H1 (cell line): ENCODE data around the gene TMEM266. TPM values are rescaled to one million over a fixed set of nuclear protein-coding genes. Genes with fewer than 3 reads are reported as not detected.
A peak's percentile ranks its signal among the peaks of the same experiment; 100 is the strongest.

ENCODE experiments used
- CTCF ChIA-PET: fragments of 300-600 bp; sonication (Branson Sonifier 250); formaldehyde crosslinking; loops from one replicate; lab custom pipeline; 2021; ENCODE audit not compliant: partially characterized antibody; lab: Charles Lee
- POLR2A ChIA-PET: fragments of 300-600 bp; sonication (Branson Sonifier 250); formaldehyde crosslinking; loops from one replicate; lab custom pipeline; 2021; ENCODE audit warnings: inconsistent platforms; ENCODE audit not compliant: partially characterized antibody; lab: Charles Lee
- DNase-seq, 2 experiments: peaks; one replicate each; pipeline versions ENCODE4 v3.0.0 to v3.0.0-alpha.2; 2010 to 2022; ENCODE audit warnings: low spot score in 2 of 2, low read depth in 1 of 2, mixed read lengths in 1 of 2
- FAIRE-seq: peaks from 2 replicates; lab custom pipeline; 2011; peaks lifted over from hg19 to GRCh38; lab: Jason Lieb, UNC
- H2AFZ ChIP-seq: 2 replicates; pipeline ENCODE4 v1.8.1; 2012; ENCODE audit warnings: low read length, inconsistent platforms
- H2AK5ac ChIP-seq: 2 replicates; pipeline ENCODE4 v1.6.1; 2013; ENCODE audit warnings: low read depth, low read length
- H2BK120ac ChIP-seq: replicated peaks from 2 replicates; pipeline ENCODE3; 2013; ENCODE audit warnings: low read depth, low read length, inconsistent platforms
- H2BK12ac ChIP-seq: 2 replicates; pipeline ENCODE4 v1.6.1; 2013; ENCODE audit warnings: low read depth, low read length
- H2BK15ac ChIP-seq: 2 replicates; pipeline ENCODE4 v1.6.1; 2013; ENCODE audit warnings: low read length
- H2BK20ac ChIP-seq: 2 replicates; pipeline ENCODE4 v1.6.1; 2013; ENCODE audit warnings: low read length
- H2BK5ac ChIP-seq: 2 replicates; pipeline ENCODE4 v1.6.1; 2013; ENCODE audit warnings: low read depth, low read length
- H3K14ac ChIP-seq: 2 replicates; pipeline ENCODE4 v1.6.1; 2013; ENCODE audit warnings: inconsistent platforms; ENCODE audit not compliant: insufficient read length
- H3K18ac ChIP-seq: 2 replicates; pipeline ENCODE4 v1.6.1; 2013; ENCODE audit warnings: low read length; ENCODE audit errors: extremely low read depth
- H3K23ac ChIP-seq: 2 replicates; pipeline ENCODE4 v1.6.1; 2013; ENCODE audit warnings: inconsistent platforms; ENCODE audit not compliant: insufficient read length
- H3K23me2 ChIP-seq: 2 replicates; pipeline ENCODE4 v1.6.1; 2013; ENCODE audit warnings: low read depth, low read length
- H3K27ac ChIP-seq: 2 replicates; pipeline ENCODE4 v1.6.1; 2011; ENCODE audit warnings: low read depth, low read length, inconsistent platforms
- H3K27me3 ChIP-seq, 4 experiments: replicated peaks in 1 of 4; 1 replicate in 1 of 4; 2 replicates in 3 of 4; pipeline versions ENCODE4 v1.6.1 to v1.8.1; 2011 to 2013; ENCODE audit warnings: low read length in 3 of 4, mild to moderate bottlenecking in 3 of 4, inconsistent platforms in 2 of 4, mixed read lengths in 2 of 4, moderate library complexity in 1 of 4; ENCODE audit not compliant: control insufficient read depth in 3 of 4, insufficient read depth in 3 of 4; ENCODE audit errors: extremely low read depth in 1 of 4
- H3K36me3 ChIP-seq, 4 experiments: 2 replicates each; pipeline versions ENCODE4 v1.6.1 to v1.8.1; 2011 to 2013; ENCODE audit warnings: mild to moderate bottlenecking in 4 of 4, low read length in 3 of 4, moderate library complexity in 2 of 4, control low read depth in 1 of 4, inconsistent platforms in 1 of 4; ENCODE audit not compliant: insufficient read depth in 4 of 4, control insufficient read depth in 2 of 4
- H3K4ac ChIP-seq: replicated peaks from 2 replicates; pipeline ENCODE3; 2013; ENCODE audit warnings: low read length, low read depth, mixed read lengths, inconsistent platforms; ENCODE audit not compliant: insufficient read length
- H3K4me1 ChIP-seq, 4 experiments: replicated peaks in 1 of 4; 1 replicate in 1 of 4; 2 replicates in 3 of 4; pipeline versions ENCODE4 v1.6.1 to v1.8.1; 2011 to 2013; ENCODE audit warnings: low read length in 3 of 4, inconsistent platforms in 2 of 4, mixed read lengths in 1 of 4; ENCODE audit not compliant: insufficient read depth in 4 of 4, control insufficient read depth in 3 of 4
- H3K4me2 ChIP-seq, 2 experiments: 2 replicates each; pipeline versions ENCODE4 v1.6.1 to v1.8.1; 2011 to 2013; ENCODE audit warnings: low read depth in 2 of 2, low read length in 2 of 2, control low read depth in 1 of 2, inconsistent platforms in 1 of 2, mild to moderate bottlenecking in 1 of 2; ENCODE audit not compliant: insufficient read depth in 1 of 2
- H3K4me3 ChIP-seq, 4 experiments: fragments of 200-600, 300-600 bp in 1 of 4; sonication (generic), shearing (Covaris generic), sonication (Bioruptor Twin) in 1 of 4; 2 replicates each; pipeline versions ENCODE4 v1.5.1 to v1.8.1; 2011 to 2016; ENCODE audit warnings: low read length in 4 of 4, low read depth in 3 of 4, control low read depth in 2 of 4, inconsistent platforms in 2 of 4, mild to moderate bottlenecking in 2 of 4, mixed read lengths in 1 of 4, moderate library complexity in 1 of 4; ENCODE audit not compliant: insufficient read depth in 2 of 4; ENCODE audit errors: extremely low read depth in 1 of 4
- H3K56ac ChIP-seq: replicated peaks from 2 replicates; pipeline ENCODE3; 2013; ENCODE audit warnings: low read depth, mild to moderate bottlenecking, mixed read lengths, low read length, inconsistent platforms; ENCODE audit not compliant: insufficient read length
- H3K79me1 ChIP-seq: 2 replicates; pipeline ENCODE4 v1.6.1; 2013; ENCODE audit warnings: low read depth, low read length, control low read depth
- H3K79me2 ChIP-seq, 2 experiments: 2 replicates each; pipeline versions ENCODE4 v1.6.1 to v1.8.1; 2012 to 2013; ENCODE audit warnings: low read length in 2 of 2, mild to moderate bottlenecking in 2 of 2, inconsistent platforms in 1 of 2; ENCODE audit not compliant: insufficient read depth in 2 of 2, control insufficient read depth in 1 of 2
- H3K9ac ChIP-seq, 4 experiments: replicated peaks in 1 of 4; 1 replicate in 1 of 4; 2 replicates in 3 of 4; pipeline versions ENCODE4 v1.6.1 to v1.8.1; 2011 to 2013; ENCODE audit warnings: low read depth in 3 of 4, low read length in 3 of 4, control low read depth in 2 of 4, mild to moderate bottlenecking in 2 of 4, moderate library complexity in 2 of 4, inconsistent platforms in 1 of 4; ENCODE audit errors: extremely low read depth in 1 of 4
- H3K9me3 ChIP-seq, 2 experiments: 2 replicates each; pipeline versions ENCODE4 v1.6.1 to v1.8.1; 2012 to 2013; ENCODE audit warnings: mild to moderate bottlenecking in 2 of 2, moderate library complexity in 2 of 2, control low read depth in 1 of 2, inconsistent platforms in 1 of 2, low read depth in 1 of 2, low read length in 1 of 2, mixed read lengths in 1 of 2; ENCODE audit not compliant: insufficient read depth in 2 of 2
- H4K20me1 ChIP-seq, 2 experiments: replicated peaks in 1 of 2; 2 replicates each; pipeline versions ENCODE3 to v1.8.1; 2011 to 2013; ENCODE audit warnings: inconsistent platforms in 2 of 2, low read length in 2 of 2, mild to moderate bottlenecking in 1 of 2; ENCODE audit not compliant: insufficient read depth in 2 of 2, control insufficient read depth in 1 of 2
- H4K5ac ChIP-seq: 2 replicates; pipeline ENCODE4 v1.6.1; 2013; ENCODE audit warnings: low read length, low read depth, mixed read lengths, inconsistent platforms; ENCODE audit not compliant: insufficient read length
- H4K8ac ChIP-seq: 2 replicates; pipeline ENCODE4 v1.8.0; 2013; ENCODE audit warnings: mild to moderate bottlenecking, moderate library complexity, low read length, inconsistent platforms; ENCODE audit not compliant: insufficient read depth; ENCODE audit errors: extremely low read depth
- H4K91ac ChIP-seq: replicated peaks from 2 replicates; pipeline ENCODE3; 2013; ENCODE audit warnings: low read length, mixed read lengths, inconsistent platforms; ENCODE audit not compliant: insufficient read length
- CEBPB ChIP-seq: IDR thresholded peaks from 2 replicates; pipeline ENCODE4 v1.6.1; 2012; ENCODE audit warnings: low read depth, low read length
- CREB1 ChIP-seq: IDR thresholded peaks from 2 replicates; pipeline ENCODE4 v1.6.1; 2012; ENCODE audit warnings: inconsistent platforms
- CTCF ChIP-seq, 3 experiments: IDR thresholded peaks; 1 replicate in 2 of 3; 2 replicates in 1 of 3; pipeline versions ENCODE4 v1.5.1 to v1.6.1; 2011; ENCODE audit warnings: low read length in 3 of 3, mild to moderate bottlenecking in 3 of 3, inconsistent platforms in 2 of 3, low read depth in 1 of 3, moderate library complexity in 1 of 3; ENCODE audit not compliant: insufficient read depth in 1 of 3; ENCODE audit errors: control extremely low read depth in 1 of 3
- GTF2F1 ChIP-seq: IDR thresholded peaks from 2 replicates; pipeline ENCODE4 v1.6.1; 2012; ENCODE audit warnings: low read depth, low read length, improper control_type of control experiment, borderline replicate concordance
- JUND ChIP-seq: IDR thresholded peaks from 2 replicates; pipeline ENCODE4 v1.6.1; 2011; ENCODE audit warnings: mild to moderate bottlenecking, improper control_type of control experiment, low read length
- POLR2AphosphoS5 ChIP-seq: IDR thresholded peaks from 2 replicates; pipeline ENCODE4 v1.6.1; 2011; ENCODE audit warnings: low read depth, low read length
- POU5F1 ChIP-seq: IDR thresholded peaks from 2 replicates; pipeline ENCODE4 v1.6.1; 2011; ENCODE audit warnings: low read depth, mild to moderate bottlenecking, low read length, moderate library complexity
- RNF2 ChIP-seq: fragments of 200-900, 300-1000 bp; sonication (generic); IDR thresholded peaks from 2 replicates; pipeline ENCODE4 v1.7.1; 2016; ENCODE audit warnings: borderline replicate concordance, low read depth, mild to moderate bottlenecking, antibody characterized with exemption, low read length; ENCODE audit not compliant: poor library complexity, severe bottlenecking; ENCODE audit errors: missing control alignments
- RXRA ChIP-seq: IDR thresholded peaks from 2 replicates; pipeline ENCODE4 v1.6.1; 2011; ENCODE audit warnings: low read depth, mild to moderate bottlenecking, low read length, moderate library complexity; ENCODE audit not compliant: insufficient read depth
- TEAD4 ChIP-seq: IDR thresholded peaks from 2 replicates; pipeline ENCODE4 v1.6.1; 2012; ENCODE audit warnings: low read depth, low read length, inconsistent platforms, mixed read lengths
- WGBS, 2 experiments: shearing (Covaris generic) in 1 of 2; methylation state at CpG; one replicate each; pipeline versions ENCODE4 v1.1.6 to v1.1.7; 2013 to 2015; ENCODE audit warnings: low lambda C conversion rate in 2 of 2, mixed read lengths in 2 of 2, inconsistent platforms in 1 of 2, low coverage in 1 of 2, missing lambda C conversion rate in 1 of 2; ENCODE audit not compliant: insufficient replicate concordance in 2 of 2, insufficient coverage in 1 of 2, insufficient read length in 1 of 2; ENCODE audit errors: extremely low coverage in 1 of 2, missing lambda C conversion rate in 1 of 2; 5-methylcytosine and 5-hydroxymethylcytosine counted together
- polyA plus RNA-seq, 7 experiments: library from polyadenylated mRNA; depleted of rRNA in 3 of 7; stranded (reverse) in 5 of 7; unstranded in 2 of 7; fragments of >200 nt in 5 of 7; fragments of 200-250 nt in 2 of 7; gene quantifications; 1 replicate in 5 of 7; 2 replicates in 1 of 7; 4 replicates in 1 of 7; pipeline versions ENCODE4 v1.2.1 to v1.2.3, GENCODE V29; 2011 to 2013; ENCODE audit warnings: missing spikeins in 2 of 7, mixed read lengths in 2 of 7
- total RNA-seq: library from RNA; stranded (reverse); fragmentation: NEBNext Ultra II Directional; extraction: Animal tissue kit (Norgen Biotek cat#: 25700); gene quantifications from 2 replicates; pipeline ENCODE4 v1.2.1, GENCODE V29; 2021

Gene TMEM266
- total and polyA plus RNA-seq, 2 of the 8 experiments (the other 6 are each of a cell fraction or from before 2014, with no cell fraction given) = 2.6 TPM

- H3K4me2 ChIP-seq = peak overlapping the region; percentile 12 to 15; a peak in 2 of 4 replicates
- TF ChIP-seq GTF2F1 (no peak), POU5F1 (no peak), CREB1 (no peak), TEAD4 (no peak), RNF2 (no peak), JUND (no peak), RXRA (no peak), POLR2AphosphoS5 (no peak), CTCF (IDR thresholded peaks at IDR 0.05; ENCODE audit: control extremely low read depth in 1 of 3, insufficient read depth in 1 of 3, low read depth in 1 of 3, low read length in 3 of 3) (no peak), CEBPB (no peak)
Measured at GRCh38 chr15:76253691-76254473, 194.1 kb downstream of the TMEM266 start.

More at GRCh38 chr15:76253691-76254473, 194.1 kb downstream of the TMEM266 start:
- Histone ChIP-seq H2BK120ac (no peak overlapping the region), H3K4ac (no peak overlapping the region), H3K23me2 (no peaks in the 10 kb centered on the region), H2BK12ac (no peak overlapping the region), H3K9me3 (no peaks in the 10 kb centered on the region), H2AK5ac (no peak overlapping the region), H3K4me3 (no peak overlapping the region; a peak in 1 of 8 replicates), H2BK5ac (no peak overlapping the region), H4K5ac (no peak overlapping the region), H2BK15ac (no peak overlapping the region), H3K79me1 (no peaks in the 10 kb centered on the region), H4K8ac (no peak overlapping the region), H3K4me1 (peaks cover 0 to 10% (median 5%) of the 10 kb centered on the region in 4 experiments; a peak in 3 of 7 replicates), H3K23ac (no peak overlapping the region), H3K14ac (no peak overlapping the region), H3K18ac (no peak overlapping the region), H3K9ac (no peak overlapping the region), H4K20me1 (no peaks in the 10 kb centered on the region), H4K91ac (no peak overlapping the region), H2BK20ac (no peak overlapping the region), H3K27ac (no peak overlapping the region), H3K36me3 (no peaks in the 10 kb centered on the region), H2AFZ (no peak overlapping the region), H3K56ac (no peak overlapping the region), H3K27me3 (no peaks in the 10 kb centered on the region), H3K79me2 (no peaks in the 10 kb centered on the region)
- CTCF ChIA-PET = interaction anchor here (0.6 to 2.0 kb wide), 2 partner anchors 77 to 550 kb away, joined by 3 to 7 read pairs; no protein-coding TSS in a partner anchor
- DNase-seq (peak in 1 of 2 experiments; percentile 34), FAIRE-seq (peak; percentile 39)
- WGBS, 2 experiments = 52% methylated on average over 3 of the region's 3 CpGs; no CpG with 5 or more reads in 1 of the 2 experiments
- POLR2A ChIA-PET = interaction anchor here (0.9 to 1.6 kb wide), 2 partner anchors 10 to 57 kb away, joined by 4 to 6 read pairs; partner anchors contain the start of gene ETFA
